Transverse colon (tissue), 4 donors: Measurements from ENCODE around the gene YJEFN3.

ENCODE experiments used
- CTCF ChIP-seq, 5 experiments: fragments of 200-600 bp in 3 of 5; fragments of 450-650 bp in 2 of 5; sonication (generic) in 3 of 5; IDR thresholded peaks; 1 replicate in 2 of 5; 2 replicates in 3 of 5; pipeline ENCODE4 v1.5.1; 2016 to 2017; ENCODE audit warnings: antibody characterized with exemption in 5 of 5, inconsistent platforms in 3 of 5, mild to moderate bottlenecking in 2 of 5, moderate library complexity in 1 of 5
- POLR2A ChIP-seq: fragments of 450-650 bp; IDR thresholded peaks from one replicate; pipeline ENCODE4 v1.6.1; 2016; ENCODE audit warnings: antibody characterized with exemption, mild to moderate bottlenecking, moderate library complexity
- POLR2AphosphoS5 ChIP-seq, 3 donors: sonication (generic); formaldehyde crosslinking; IDR thresholded peaks; one replicate each; pipeline ENCODE4 v1.6.1; 2016; ENCODE audit warnings: antibody characterized with exemption in 3 of 3

GRCh38 chr19:19528721-19529490, at the start of gene YJEFN3:
- TF ChIP-seq CTCF (IDR thresholded peaks at IDR 0.05): no peak
- TF ChIP-seq POLR2A: no peak
- no peak for TF ChIP-seq POLR2AphosphoS5 (IDR thresholded peaks at IDR 0.05)
